HS-27A (cell line): ENCODE results near the gene CX3CR1.

Experiments used
- DNase-seq: peaks from one replicate; pipeline ENCODE4 v3.0.0-alpha.2; 2012; ENCODE audit warnings: low read depth, missing footprints

Gene CX3CR1

GRCh38 chr3:39291903-39292329 lies 12.1 kb upstream of the CX3CR1 start:
- DNase-seq, result peak; percentile 42

DNA sequence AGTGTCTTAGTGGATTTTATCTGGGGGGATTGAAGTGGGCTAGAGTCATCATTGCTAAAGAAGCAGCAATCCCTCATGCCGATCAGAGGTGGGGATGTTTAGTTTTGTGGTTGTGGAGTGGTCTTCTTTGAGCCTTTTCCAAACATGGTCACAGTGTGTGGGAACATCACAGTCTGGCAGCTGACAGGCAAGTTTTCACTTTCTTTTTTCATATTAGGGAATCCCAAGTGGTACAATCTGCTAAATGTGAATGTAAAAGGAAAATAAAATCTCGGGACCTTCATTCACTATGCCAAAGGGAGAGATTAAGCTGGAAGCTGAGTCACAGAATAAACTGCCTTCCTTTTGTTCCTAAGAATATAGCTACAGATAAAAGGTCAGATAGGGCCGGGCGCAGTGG lies 10.4 kb upstream of the CX3CR1 start:
- DNase-seq, result no peak

DNA sequence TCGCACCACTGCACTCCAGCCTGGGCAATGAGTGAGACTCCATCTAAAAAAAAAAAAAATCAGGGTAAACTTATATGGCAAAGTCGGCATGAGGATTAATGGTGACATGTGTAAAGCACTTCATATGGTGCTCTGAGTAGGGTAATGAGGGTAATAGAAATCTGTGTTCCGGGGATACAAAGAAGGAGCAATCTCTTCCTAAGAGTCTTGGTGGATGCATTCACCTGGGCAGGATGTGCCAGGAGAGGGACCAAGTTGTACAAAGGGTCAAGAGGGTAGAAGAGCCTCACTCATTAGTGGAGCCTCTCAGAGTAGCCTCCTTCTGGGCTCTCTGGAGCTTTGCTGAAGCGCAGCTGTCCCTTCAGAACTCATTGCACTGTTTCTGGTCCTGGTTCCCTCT lies 9.3 kb upstream of the CX3CR1 start:
- DNase-seq, result no peak

GRCh38 chr3:39288300-39288808 lies 8.5 kb upstream of the CX3CR1 start:
- peak; percentile 50 for DNase-seq

DNA sequence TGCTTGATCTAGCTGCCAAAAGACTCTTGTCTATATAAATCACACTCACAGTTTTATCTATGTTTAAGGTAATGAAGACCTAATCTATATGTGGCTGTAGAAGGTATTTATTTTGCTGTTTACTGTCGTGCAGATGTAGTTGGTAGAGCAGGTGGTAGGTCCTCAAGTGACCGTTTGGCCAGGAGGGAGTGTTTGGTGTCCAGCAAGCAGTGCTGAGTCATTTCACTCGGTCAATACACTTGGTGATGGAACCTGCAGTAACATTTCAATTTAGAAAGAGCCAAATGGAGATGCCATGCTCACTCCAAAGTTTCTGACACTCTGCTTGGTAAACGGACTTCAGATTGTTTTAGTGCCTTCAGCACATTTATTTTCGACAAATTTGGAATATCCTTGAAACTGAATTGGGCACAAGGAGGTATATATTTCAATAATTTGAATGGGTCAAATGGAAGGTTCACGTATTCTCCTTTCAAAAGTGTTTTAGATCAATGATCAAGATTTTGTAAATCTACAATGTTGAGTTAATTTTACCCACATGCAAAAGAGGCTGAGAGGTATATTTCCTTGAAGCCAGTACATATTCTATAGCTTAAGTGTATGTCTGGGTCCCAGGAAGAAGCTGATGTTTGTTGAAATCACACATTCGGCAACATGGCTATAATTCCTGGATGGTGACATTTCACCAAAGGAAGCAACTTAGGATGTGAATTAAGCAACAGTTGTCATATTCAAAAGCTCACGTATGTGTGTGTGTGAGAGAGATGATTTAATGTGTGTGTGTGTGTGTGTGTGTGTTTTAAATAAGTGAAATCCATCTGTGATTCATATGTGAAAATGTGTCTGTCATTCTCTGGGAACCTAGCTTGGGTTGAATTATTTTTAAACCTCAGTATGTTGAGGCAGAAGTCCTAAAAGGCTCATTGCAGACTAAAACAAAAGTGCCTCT lies 7.7 kb upstream of the CX3CR1 start:
- no peak for DNase-seq

GRCh38 chr3:39286771-39287170 lies 6.9 kb upstream of the CX3CR1 start:
- DNase-seq, result no peak

GRCh38 chr3:39285332-39285731 lies 5.5 kb upstream of the CX3CR1 start:
- no peak for DNase-seq

DNA sequence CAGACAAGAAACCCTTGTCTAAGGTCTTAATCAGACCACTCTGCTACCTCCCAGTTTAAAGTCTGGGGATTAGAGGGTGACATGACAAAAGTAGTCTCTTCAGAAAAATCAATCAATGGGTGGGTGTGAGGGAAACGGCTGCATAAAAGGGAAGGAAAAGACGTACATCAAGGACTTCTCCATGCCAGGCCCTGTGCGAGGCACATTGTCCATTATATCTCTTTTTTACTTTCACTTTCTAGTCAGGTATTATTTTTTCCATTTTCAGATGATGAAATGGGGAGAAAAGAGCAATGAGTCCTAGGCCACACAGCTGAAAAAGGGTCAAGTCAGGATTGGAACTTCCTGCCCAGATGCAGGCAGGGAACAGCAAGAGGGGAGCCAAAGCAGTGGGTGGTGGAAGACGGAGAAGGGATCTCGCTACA lies 4.6 kb upstream of the CX3CR1 start:
- DNase-seq, result no peak

- DNase-seq, result no peak
Measured at GRCh38 chr3:39282057-39282456, 2.2 kb upstream of the CX3CR1 start.

DNA sequence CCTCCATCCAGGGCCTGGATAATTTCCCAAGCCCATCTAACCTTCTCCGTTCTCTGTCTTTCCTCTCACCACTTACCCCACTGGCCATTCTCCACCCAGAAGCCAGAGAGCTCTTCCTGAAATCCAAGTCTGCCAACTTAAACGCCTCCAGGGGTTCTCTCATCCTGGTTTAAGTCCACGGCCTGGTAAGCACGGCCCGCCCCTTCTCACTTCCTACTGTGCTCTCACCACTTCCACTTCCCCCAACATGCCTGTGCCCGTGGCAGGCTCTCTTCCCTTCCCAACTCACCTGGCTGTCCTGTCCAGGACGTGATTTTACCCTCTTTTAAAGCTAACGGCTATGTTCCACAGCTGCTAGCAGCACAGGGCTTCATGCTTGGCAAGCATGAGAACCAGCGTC lies 1.7 kb upstream of the CX3CR1 start:
- DNase-seq, result no peak

GRCh38 chr3:39280571-39280970 lies 735 bp upstream of the CX3CR1 start:
- no peak for DNase-seq

- no peak for DNase-seq
Measured at GRCh38 chr3:39278616-39278935, 1.3 kb downstream of the CX3CR1 start.

DNA sequence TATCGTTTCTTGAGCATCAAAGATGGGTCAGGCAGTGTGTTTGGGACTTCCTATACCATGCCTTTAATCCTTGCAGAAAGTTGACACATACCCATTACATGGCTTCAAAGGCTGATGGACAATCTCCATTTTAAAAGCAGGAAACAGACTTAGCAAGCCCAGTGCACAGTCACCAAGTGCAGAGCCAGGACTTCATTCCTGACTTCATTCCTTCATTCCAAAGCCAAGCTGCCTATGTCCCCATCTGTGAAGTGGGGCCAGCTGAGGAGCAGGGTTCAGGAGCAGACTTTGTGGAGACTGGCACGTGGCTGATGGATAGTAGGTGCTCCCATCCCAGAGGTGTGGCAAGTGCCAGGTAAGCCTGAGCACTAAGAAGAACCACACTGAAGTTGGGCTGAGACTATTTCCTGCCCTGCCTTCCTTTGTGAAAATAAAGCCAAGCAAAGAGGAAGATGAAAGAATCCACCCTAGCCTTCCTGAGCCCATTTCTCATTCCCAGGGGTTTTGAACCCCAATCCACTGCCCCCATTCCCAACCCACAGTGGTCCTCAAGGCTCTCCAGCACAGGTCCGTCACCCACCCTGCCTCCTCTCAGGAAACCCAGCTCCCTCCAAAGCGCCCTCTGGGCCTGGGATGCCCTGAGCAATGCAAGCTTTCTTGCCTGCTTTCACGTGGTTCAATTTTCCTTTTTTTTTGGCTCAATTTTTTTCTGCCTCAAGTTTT lies 1.8 kb downstream of the CX3CR1 start:
- DNase-seq, result no peak

GRCh38 chr3:39276746-39277145 lies 3.1 kb downstream of the CX3CR1 start:
- DNase-seq, result no peak

- no peak for DNase-seq
Measured at GRCh38 chr3:39275963-39276593, 3.8 kb downstream of the CX3CR1 start.

DNA sequence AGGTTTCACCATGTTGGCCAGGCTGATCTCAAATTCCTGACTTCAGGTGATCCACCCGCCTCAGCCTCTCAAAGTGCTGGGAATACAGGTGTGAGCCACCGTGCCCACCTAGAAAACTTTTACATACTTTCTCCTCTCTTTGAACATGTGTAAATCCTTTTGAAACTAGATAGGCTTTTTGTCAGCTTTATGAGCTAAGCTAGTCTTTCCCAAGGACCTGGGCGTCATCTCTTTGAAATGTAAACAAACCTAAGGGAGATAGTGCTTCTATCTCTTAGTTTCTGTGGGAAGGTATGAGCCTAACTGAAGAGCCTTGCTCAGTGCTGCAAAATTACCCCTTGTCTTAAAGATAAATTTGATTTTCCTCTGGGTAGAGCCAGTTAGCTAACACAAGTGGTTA lies 4.8 kb downstream of the CX3CR1 start:
- no peak for DNase-seq

GRCh38 chr3:39273119-39273518 lies 6.7 kb downstream of the CX3CR1 start:
- no peak for DNase-seq

DNA sequence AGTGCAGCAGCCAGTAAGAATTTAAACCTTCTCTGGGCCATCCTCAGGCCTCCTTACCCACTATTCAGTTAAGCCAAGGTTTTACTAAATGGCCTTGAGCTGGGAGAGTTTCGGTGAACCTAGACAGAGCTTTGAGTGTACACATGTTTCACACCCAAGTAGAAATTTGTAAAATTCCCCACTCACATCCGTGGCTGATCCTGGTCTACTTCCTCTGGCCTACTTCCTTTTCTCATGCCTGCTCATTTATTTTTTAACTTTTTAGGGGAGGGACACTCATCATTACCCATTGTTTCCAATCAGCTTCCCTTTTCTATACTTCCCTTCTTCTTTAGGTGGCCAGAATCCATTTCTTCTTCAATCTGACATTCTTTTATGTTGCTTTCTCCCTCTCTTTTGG lies 7.6 kb downstream of the CX3CR1 start:
- no peak for DNase-seq

DNA sequence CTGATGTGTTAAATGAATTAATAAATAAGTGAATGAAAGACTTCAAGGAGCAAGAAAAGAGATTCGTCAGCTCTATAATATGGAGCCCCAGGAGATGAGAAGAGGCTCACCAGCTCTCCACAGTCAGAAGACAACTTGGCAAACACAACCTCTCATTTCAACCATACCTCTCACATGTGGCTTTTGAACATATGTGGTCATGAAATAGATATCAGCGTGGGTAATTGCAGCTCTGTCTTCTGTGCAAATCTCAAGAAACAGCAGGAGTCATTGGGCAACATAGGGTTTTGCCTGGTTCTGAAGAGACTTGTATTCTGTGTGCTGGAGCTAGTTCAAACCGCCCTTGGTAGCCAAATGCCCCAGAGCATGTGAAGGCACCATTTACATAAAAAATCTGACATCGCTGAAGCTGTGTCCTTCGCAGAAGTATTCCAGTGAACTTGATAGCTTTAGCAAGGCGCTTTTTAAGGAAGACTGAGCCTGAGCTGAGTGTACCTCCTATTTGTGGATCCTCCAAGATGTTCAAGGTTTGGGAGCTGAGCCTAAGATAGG lies 8.4 kb downstream of the CX3CR1 start:
- no peak for DNase-seq

- DNase-seq, result no peak
Measured at GRCh38 chr3:39269528-39269927, 10.3 kb downstream of the CX3CR1 start.

GRCh38 chr3:39268549-39268900 lies 11.3 kb downstream of the CX3CR1 start:
- no peak for DNase-seq
